NB4 (cell line): ENCODE data around the gene SLC30A5.

Experiments
- CTCF ChIP-seq: IDR thresholded peaks from one replicate; pipeline ENCODE4 v1.5.1; 2012; ENCODE audit warnings: low read depth, low read length
- MAX ChIP-seq: IDR thresholded peaks from 2 replicates; pipeline ENCODE4 v1.6.1; 2011; ENCODE audit warnings: low read depth, low read length
- MYC ChIP-seq: IDR thresholded peaks from 2 replicates; pipeline ENCODE4 v1.6.1; 2011; ENCODE audit warnings: low read depth, low read length
- POLR2A ChIP-seq: IDR thresholded peaks from 2 replicates; pipeline ENCODE4 v1.6.1; 2011; ENCODE audit warnings: mild to moderate bottlenecking; ENCODE audit not compliant: insufficient read length; ENCODE audit errors: extremely low read depth

DNA sequence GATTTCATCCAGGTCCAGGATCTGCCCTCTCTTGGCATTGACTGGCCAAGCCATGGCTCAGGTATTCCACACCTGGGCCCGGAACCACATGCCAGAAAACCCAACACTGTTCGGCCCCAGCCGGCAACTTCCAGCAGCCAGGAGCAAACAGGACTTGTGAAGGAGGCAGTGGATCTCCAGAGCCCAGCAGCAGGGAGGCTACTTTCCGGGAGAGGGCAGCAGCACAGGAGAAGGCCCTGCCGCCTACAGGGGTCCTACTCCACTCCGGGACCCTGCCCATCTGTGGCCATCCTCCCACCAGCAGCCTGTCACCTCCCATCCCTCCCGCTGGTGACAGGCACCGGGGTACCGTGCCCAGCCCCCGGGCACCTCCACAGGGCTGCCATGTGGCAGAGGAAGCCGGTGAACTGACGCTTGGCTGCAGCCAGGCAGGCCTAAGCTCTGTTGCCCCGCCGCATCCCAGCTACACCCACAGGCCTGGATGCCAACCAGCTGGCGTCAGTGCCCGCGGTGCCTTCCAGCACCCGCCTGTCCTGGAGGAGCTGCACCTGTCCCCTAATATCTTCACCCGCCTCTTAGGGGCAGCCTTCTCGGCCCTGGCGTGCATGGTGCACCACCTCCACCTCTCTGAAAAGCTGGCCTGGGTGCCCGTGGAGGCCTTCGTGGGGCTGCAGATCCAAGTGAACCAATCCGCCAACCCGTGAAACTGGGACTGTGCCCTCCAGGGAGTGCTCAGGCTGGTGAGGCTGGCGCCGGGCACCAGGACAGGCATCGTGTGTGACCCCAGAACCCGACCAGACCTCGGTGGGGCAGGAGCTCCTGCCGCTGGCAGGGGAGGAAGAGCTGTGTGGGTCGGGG lies 18.9 kb upstream of the SLC30A5 start:
- TF ChIP-seq MYC (no peak), CTCF (no peak), POLR2A (no peak), MAX (no peak)
